ENCODE measurements around the gene CASQ1.

Gene CASQ1

GRCh38 chr1:160189649-160190625 lies at the start of gene CASQ1:
Gene CASQ1 (plus strand): TSS chr1:160190575. CDS start chr1:160190752, 177 bp downstream.
- no peak for DNase-seq

- peak; percentile 65 for DNase-seq
Measured at GRCh38 chr1:160143695-160144094, 46.7 kb upstream of the CASQ1 start.

- no peak for DNase-seq
Measured at GRCh38 chr1:160144921-160145320, 45.5 kb upstream of the CASQ1 start.

DNA sequence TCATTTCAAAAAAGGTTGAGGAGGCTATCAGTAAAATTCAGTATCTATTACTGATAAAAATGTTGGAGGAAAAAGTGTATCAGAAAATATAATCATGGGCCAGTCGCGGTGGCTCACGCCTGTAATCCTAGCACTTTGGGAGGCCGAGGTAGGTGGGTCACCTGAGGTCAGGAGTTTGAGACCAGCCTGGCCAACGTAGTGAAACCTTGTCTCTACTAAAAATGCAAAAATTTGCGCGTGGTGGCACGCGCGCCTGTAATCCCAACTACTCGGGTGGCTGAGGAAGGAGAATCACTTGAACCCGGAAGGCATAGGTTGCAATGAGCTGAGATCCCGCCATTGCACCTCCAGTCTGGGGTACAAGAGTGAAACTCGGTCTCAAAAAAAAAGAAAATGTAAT lies 44.3 kb upstream of the CASQ1 start:
- no peak for DNase-seq

GRCh38 chr1:160148121-160148520 lies 42.3 kb upstream of the CASQ1 start:
- DNase-seq, result no peak

GRCh38 chr1:160149233-160149632 lies 41.1 kb upstream of the CASQ1 start:
- DNase-seq, result no peak

- no peak for DNase-seq
Measured at GRCh38 chr1:160149716-160150115, 40.7 kb upstream of the CASQ1 start.

GRCh38 chr1:160151303-160151702 lies 39.1 kb upstream of the CASQ1 start, which contains the start of gene ATP1A4:
Gene ATP1A4 (plus strand): TSS chr1:160151603. CDS start chr1:160152041, 438 bp downstream.
- no peak for DNase-seq

DNA sequence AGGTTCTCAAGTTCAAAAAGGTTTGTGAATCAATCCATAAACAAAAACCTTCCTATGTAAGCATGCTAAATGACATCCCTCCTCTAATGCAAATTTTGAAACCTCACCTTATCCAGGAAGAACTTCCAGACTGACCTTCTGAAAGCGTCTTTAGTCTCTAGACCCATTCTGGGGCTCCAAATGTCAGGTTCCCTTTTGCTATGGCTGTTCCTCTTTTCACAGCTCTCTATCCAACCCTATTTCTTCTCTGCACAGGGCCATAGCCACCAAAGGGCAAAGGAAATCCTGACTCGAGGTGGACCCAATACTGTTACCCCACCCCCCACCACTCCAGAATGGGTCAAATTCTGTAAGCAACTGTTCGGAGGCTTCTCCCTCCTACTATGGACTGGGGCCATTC lies 35.6 kb upstream of the CASQ1 start:
- DNase-seq, result peak; percentile 71

GRCh38 chr1:160156361-160156760 lies 34.0 kb upstream of the CASQ1 start:
- DNase-seq, result no peak

- no peak for DNase-seq
Measured at GRCh38 chr1:160157174-160157573, 33.2 kb upstream of the CASQ1 start.

GRCh38 chr1:160158031-160158430 lies 32.3 kb upstream of the CASQ1 start:
- no peak for DNase-seq

- DNase-seq, result no peak
Measured at GRCh38 chr1:160158534-160158933, 31.8 kb upstream of the CASQ1 start.

DNA sequence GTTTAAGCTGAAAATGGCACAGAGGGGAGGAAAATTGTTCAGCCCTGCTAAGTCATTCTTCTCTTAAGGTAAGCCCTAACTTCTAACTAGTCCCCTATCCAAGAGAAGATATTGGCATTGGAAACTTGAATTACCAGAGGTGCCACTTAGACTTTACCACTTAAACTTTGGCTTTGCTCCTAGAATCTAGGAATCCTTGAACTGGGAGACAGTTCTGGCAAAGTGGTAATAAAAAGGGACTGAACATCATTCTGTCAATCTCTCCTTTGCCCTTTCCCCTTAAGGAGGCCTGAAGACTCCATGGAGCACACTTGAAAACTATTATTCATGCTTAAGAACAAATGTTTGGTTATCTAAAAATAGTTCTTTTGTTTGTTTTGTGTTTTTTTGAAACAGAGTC lies 30.5 kb upstream of the CASQ1 start:
- DNase-seq, result no peak

DNA sequence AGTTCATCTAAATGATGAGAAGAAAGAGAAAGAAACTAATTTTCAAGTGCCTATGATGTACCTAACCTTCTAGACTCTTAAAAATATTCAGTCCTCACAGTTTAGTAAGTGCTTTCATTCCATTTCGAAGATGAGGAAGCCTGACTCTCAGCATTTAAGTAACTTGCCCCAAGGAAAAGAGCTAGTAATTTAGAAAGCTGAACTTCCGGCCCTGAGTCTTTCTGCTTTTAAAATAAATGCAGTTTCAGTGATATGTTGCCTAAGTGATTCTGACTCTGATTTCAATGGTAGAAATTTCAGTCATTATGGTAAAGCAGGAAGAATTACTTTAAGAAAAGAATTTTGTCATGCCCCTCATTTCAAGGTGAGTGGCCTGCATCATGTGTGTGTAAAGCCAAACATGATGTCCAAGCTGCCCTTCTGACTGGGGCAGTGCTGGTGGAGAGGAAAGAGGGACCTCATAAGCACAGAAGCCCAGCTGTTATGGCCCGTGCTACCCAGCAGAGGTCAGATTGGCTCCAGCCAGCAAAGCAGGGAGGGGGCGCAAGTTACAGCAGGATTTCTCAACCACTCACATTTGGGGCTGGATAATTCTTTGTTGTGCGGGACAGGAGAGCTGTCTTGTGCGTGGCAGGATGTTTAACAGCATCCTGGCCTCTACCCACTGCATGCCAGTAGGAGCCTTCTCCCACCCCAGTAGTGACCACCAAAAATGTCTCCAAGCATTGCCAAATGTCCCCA lies 28.2 kb upstream of the CASQ1 start:
- peak; percentile 54 for DNase-seq

GRCh38 chr1:160162931-160163330 lies 27.4 kb upstream of the CASQ1 start:
- DNase-seq, result peak; percentile 43

DNA sequence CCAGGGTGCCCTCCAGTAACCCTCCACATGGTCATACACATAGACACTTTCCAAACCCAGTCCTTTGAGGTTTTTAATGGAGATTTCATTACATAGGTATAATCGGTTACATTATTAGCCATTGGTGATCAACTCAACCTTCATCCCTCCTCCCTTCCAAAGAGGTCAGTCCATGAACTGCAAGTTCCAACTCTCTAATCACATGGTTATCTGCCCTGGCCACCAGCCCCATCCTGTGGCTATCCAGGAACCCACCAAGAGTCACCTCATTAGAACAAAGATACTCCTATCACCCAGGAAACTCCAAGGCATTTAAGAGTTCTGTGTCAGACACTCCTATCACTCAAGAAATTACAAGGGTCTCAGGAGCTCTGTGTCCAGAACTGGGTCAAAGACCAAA lies 26.8 kb upstream of the CASQ1 start:
- peak; percentile 42 for DNase-seq

GRCh38 chr1:160164121-160164520 lies 26.3 kb upstream of the CASQ1 start:
- DNase-seq, result no peak

DNA sequence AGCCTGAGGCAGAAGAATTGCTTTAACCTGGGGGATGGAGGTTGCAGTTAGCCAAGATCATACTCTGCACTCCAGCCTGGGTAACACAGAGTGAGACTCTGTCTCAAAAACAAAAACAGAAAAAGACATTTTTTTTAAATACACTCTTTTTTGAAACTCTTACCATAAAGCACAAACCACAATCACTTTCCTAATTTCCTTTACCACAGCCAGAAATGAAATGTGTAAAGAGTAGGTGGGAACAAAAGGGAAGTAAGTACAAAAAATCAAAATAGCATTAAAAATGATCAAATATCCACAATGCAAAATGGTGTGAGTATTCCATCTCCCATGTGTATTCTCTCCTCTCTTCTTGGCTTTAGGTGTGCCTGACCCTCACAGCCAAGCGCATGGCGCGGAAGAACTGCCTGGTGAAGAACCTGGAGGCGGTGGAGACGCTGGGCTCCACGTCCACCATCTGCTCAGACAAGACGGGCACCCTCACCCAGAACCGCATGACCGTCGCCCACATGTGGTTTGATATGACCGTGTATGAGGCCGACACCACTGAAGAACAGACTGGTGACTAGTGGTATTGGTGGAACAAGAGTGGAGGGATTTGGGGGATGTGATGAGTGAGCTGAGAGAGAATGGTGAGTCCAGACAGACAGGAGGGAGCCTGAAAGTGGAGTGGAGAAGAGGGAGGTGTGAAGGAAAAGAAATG lies 24.1 kb upstream of the CASQ1 start:
- peak; percentile 74 for DNase-seq

DNA sequence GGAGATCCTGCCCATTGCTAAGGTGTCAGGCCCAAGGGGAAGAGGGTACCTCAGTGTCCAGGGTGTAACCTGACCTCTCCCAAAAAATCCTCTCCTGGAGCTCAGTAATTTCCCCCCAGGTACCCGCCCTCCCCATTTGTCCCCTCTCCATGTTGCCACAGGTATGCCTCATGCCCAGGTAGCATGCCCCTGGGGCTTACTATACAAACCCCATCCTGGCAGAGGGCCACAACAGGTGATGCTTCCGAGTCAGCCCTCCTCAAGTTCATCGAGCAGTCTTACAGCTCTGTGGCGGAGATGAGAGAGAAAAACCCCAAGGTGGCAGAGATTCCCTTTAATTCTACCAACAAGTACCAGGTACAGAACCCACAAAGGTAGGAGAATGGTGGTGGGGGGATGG lies 23.3 kb upstream of the CASQ1 start:
- no peak for DNase-seq

DNA sequence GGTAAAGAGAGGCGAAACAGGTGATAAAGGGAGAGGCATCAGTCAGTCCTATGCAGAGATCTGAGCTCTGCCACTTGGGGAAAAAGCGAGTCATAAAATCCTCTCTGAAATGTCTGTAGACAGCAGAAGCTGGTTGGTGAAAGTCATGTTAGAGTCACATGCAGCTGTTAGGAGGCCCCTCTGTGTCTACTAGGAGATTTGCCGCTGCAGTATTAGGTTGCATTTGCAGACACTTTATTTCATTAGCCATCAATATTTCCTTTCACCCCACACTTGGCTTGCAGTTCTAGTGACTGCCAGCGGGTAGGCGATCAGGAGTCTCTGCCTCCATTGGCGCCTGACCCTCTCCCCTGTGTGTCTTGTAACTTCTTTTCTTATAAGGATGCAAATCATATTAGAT lies 22.8 kb upstream of the CASQ1 start:
- DNase-seq, result peak; percentile 37

GRCh38 chr1:160168016-160168415 lies 22.4 kb upstream of the CASQ1 start:
- no peak for DNase-seq
